ENCODE measurements around the gene SMIM7. TPM values are rescaled to one million over a fixed set of nuclear protein-coding genes. Genes with fewer than 3 reads are reported as not detected.

SMIM7 gene
- total RNA-seq, 1 donor from 2014 or later, result 44.5 TPM

- no peak for DNase-seq
Measured at GRCh38 chr19:16621165-16621800, 38.7 kb downstream of the SMIM7 start.

GRCh38 chr19:16620584-16620983 lies 39.4 kb downstream of the SMIM7 start:
- DNase-seq, result no peak

- DNase-seq, result no peak
Measured at GRCh38 chr19:16620018-16620417, 39.9 kb downstream of the SMIM7 start.

- no peak for DNase-seq
Measured at GRCh38 chr19:16619457-16619856, 40.5 kb downstream of the SMIM7 start.

GRCh38 chr19:16618248-16618647 lies 41.7 kb downstream of the SMIM7 start:
- no peak for DNase-seq

- no peak for DNase-seq
Measured at GRCh38 chr19:16615808-16616207, 44.1 kb downstream of the SMIM7 start.

- no peak for DNase-seq
Measured at GRCh38 chr19:16614941-16615340, 45.0 kb downstream of the SMIM7 start.

GRCh38 chr19:16613841-16614240 lies 46.1 kb downstream of the SMIM7 start:
- DNase-seq, result no peak

- no peak for DNase-seq
Measured at GRCh38 chr19:16612636-16613035, 47.3 kb downstream of the SMIM7 start.

- no peak for DNase-seq
Measured at GRCh38 chr19:16611121-16611520, 48.8 kb downstream of the SMIM7 start.

- no peak for DNase-seq
Measured at GRCh38 chr19:16609511-16610200, 50.3 kb downstream of the SMIM7 start.

- no peak for DNase-seq
Measured at GRCh38 chr19:16608290-16608739, 51.6 kb downstream of the SMIM7 start.

- DNase-seq, result no peak
Measured at GRCh38 chr19:16607819-16608218, 52.1 kb downstream of the SMIM7 start.

- DNase-seq, result no peak
Measured at GRCh38 chr19:16605553-16605994, 54.4 kb downstream of the SMIM7 start.

GRCh38 chr19:16605115-16605514 lies 54.8 kb downstream of the SMIM7 start:
- DNase-seq, result no peak

- DNase-seq, result no peak
Measured at GRCh38 chr19:16604615-16605014, 55.3 kb downstream of the SMIM7 start.

GRCh38 chr19:16603090-16603489 lies 56.9 kb downstream of the SMIM7 start:
- no peak for DNase-seq

- DNase-seq, result no peak
Measured at GRCh38 chr19:16601378-16602052, 58.4 kb downstream of the SMIM7 start.

- DNase-seq, result no peak
Measured at GRCh38 chr19:16600824-16601223, 59.1 kb downstream of the SMIM7 start.

GRCh38 chr19:16599655-16600346 lies 60.1 kb downstream of the SMIM7 start:
- DNase-seq, result no peak

- DNase-seq, result no peak
Measured at GRCh38 chr19:16598848-16599247, 61.1 kb downstream of the SMIM7 start.

GRCh38 chr19:16596399-16596798 lies 63.5 kb downstream of the SMIM7 start:
- DNase-seq, result no peak

All from occipital lobe (tissue), 2 donors.